OCI-LY1 (cell line): Measurements from ENCODE around the gene PCNX1.

Source experiments
- H2AFZ ChIP-seq: fragments of 200-600 bp; sonication (generic), shearing (Covaris generic); 2 replicates; pipeline ENCODE4 v1.6.0; 2014; ENCODE audit warnings: antibody characterized with exemption, mild to moderate bottlenecking, low read length
- H3F3A ChIP-seq: fragments of 200-600 bp; sonication (generic), shearing (Covaris generic); 2 replicates; pipeline ENCODE4 v1.6.0; 2014; ENCODE audit warnings: mild to moderate bottlenecking, antibody characterized with exemption, low read length, moderate library complexity; ENCODE audit not compliant: insufficient read depth
- H3K27ac ChIP-seq: fragments of 200-600 bp; sonication (generic); 2 replicates; pipeline ENCODE4 v1.5.1; 2014; ENCODE audit warnings: low read length, mixed run types, mild to moderate bottlenecking, low read depth; ENCODE audit not compliant: poor library complexity, severe bottlenecking
- H3K27me3 ChIP-seq: fragments of 200-600 bp; sonication (generic); 2 replicates; pipeline ENCODE4 v1.6.0; 2014; ENCODE audit warnings: antibody characterized with exemption, mild to moderate bottlenecking, low read length, moderate library complexity; ENCODE audit not compliant: insufficient read depth
- H3K36me3 ChIP-seq: fragments of 200-600 bp; sonication (generic); 2 replicates; pipeline ENCODE4 v1.6.1; 2014; ENCODE audit warnings: mild to moderate bottlenecking, antibody characterized with exemption, low read length, moderate library complexity, mixed read lengths; ENCODE audit not compliant: insufficient read depth
- H3K4me1 ChIP-seq: fragments of 200-600 bp; sonication (generic); 2 replicates; pipeline ENCODE4 v1.5.1; 2014; ENCODE audit warnings: mild to moderate bottlenecking, low read length, moderate library complexity; ENCODE audit not compliant: insufficient read depth, severe bottlenecking
- H3K4me2 ChIP-seq: fragments of 200-600 bp; sonication (generic), shearing (Covaris generic); 2 replicates; pipeline ENCODE4 v1.6.1; 2014; ENCODE audit warnings: low read length
- H3K4me3 ChIP-seq: fragments of 200-600 bp; sonication (generic); 2 replicates; pipeline ENCODE4 v1.5.1; 2014; ENCODE audit warnings: low read length, low read depth, mild to moderate bottlenecking, mixed read lengths; ENCODE audit not compliant: poor library complexity, severe bottlenecking
- H3K79me2 ChIP-seq: fragments of 200-600 bp; shearing (Covaris generic); 2 replicates; pipeline ENCODE4 v1.6.1; 2016; ENCODE audit warnings: mixed run types, low read length, mixed read lengths; ENCODE audit not compliant: insufficient read depth
- H3K9ac ChIP-seq: fragments of 200-600 bp; sonication (generic), shearing (Covaris generic); 2 replicates; pipeline ENCODE4 v1.6.1; 2014; ENCODE audit warnings: mild to moderate bottlenecking, low read length, mixed read lengths
- H3K9me2 ChIP-seq: fragments of 200-600 bp; sonication (generic), shearing (Covaris generic); 2 replicates; pipeline ENCODE4 v1.6.1; 2014; ENCODE audit warnings: low read depth, mild to moderate bottlenecking, low read length, mixed read lengths
- H3K9me3 ChIP-seq: fragments of 200-600 bp; shearing (Covaris generic); 2 replicates; pipeline ENCODE4 v1.6.1; 2014; ENCODE audit warnings: low read length, mixed read lengths
- H4K20me1 ChIP-seq: fragments of 200-600 bp; sonication (generic), shearing (Covaris generic); 2 replicates; pipeline ENCODE4 v1.6.0; 2016; ENCODE audit warnings: mild to moderate bottlenecking, low read length; ENCODE audit not compliant: insufficient read depth
- EZH2 ChIP-seq: fragments of 200-600 bp; sonication (generic), shearing (Covaris generic); IDR thresholded peaks from 2 replicates; pipeline ENCODE4 v1.8.0; 2017; ENCODE audit warnings: borderline replicate concordance, mixed run types, mild to moderate bottlenecking, antibody characterized with exemption, low read length, moderate library complexity, mixed read lengths
- TF ChIP-seq, protein P1 (sequence below): fragments of 200-600 bp; sonication (generic), shearing (Covaris generic); IDR thresholded peaks from 2 replicates; pipeline ENCODE4 v1.5.1; 2017; ENCODE audit warnings: mild to moderate bottlenecking, antibody characterized with exemption, low read length, moderate library complexity, mixed read lengths

PCNX1 gene

DNA sequence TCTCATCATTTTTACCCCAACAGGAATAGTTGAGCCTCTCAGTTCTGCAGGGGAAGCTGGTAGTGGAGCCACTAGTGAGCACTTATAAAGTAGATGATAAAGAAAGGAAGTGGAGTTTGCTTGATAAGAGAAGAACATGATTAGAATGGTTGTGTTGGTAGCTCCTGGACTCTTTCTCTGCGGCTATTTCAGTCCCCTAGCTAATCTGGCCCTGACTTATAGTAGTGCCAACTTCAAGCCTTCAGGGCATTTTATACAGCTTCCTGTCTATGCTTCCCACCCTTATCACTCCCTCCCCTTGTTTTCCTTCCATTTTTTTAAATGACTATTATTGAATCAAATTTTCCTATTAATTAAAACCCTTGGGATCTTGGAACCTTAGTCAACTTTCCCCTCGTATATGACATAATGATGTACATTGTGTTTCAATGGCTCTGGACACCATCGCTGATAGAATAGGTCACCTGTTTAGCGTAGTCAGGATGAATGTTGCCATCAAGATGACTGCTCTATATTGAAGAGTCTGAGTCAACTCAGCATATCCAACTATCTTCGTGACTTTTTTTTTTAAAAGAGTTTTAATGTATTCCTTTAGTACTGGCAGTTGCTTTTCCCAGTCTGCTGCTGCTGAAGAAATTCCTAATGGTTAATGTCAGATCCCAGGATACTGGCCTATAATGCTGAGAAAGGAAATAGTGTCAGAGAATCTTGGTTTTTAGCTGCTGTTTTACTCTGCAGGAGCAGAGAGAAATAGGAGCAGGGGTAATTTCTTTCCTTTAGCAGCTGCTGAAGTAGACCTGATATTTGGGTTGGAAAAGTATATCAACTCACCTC lies 16.2 kb upstream of the PCNX1 start:
- H3K4me3 ChIP-seq, result no peak overlapping the region
- no peaks in the 10 kb centered on the region for H3K36me3 ChIP-seq
- H2AFZ ChIP-seq, result no peak overlapping the region
- no peak overlapping the region for H3K9ac ChIP-seq
- TF ChIP-seq, protein P1, sequence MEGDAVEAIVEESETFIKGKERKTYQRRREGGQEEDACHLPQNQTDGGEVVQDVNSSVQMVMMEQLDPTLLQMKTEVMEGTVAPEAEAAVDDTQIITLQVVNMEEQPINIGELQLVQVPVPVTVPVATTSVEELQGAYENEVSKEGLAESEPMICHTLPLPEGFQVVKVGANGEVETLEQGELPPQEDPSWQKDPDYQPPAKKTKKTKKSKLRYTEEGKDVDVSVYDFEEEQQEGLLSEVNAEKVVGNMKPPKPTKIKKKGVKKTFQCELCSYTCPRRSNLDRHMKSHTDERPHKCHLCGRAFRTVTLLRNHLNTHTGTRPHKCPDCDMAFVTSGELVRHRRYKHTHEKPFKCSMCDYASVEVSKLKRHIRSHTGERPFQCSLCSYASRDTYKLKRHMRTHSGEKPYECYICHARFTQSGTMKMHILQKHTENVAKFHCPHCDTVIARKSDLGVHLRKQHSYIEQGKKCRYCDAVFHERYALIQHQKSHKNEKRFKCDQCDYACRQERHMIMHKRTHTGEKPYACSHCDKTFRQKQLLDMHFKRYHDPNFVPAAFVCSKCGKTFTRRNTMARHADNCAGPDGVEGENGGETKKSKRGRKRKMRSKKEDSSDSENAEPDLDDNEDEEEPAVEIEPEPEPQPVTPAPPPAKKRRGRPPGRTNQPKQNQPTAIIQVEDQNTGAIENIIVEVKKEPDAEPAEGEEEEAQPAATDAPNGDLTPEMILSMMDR, result no peak
- H3K79me2 ChIP-seq, result no peaks in the 10 kb centered on the region
- H3K9me2 ChIP-seq, result no peaks in the 10 kb centered on the region
- no peaks in the 10 kb centered on the region for H3K9me3 ChIP-seq
- no peaks in the 10 kb centered on the region for H4K20me1 ChIP-seq
- H3K4me2 ChIP-seq, result no peak overlapping the region
- peaks cover 4% of the 10 kb centered on the region; the same call in 1 of the 2 replicates for H3K27me3 ChIP-seq
- no peak overlapping the region for H3K27ac ChIP-seq
- H3K4me1 ChIP-seq, result no peaks in the 10 kb centered on the region
- H3F3A ChIP-seq, result no peaks in the 10 kb centered on the region

DNA sequence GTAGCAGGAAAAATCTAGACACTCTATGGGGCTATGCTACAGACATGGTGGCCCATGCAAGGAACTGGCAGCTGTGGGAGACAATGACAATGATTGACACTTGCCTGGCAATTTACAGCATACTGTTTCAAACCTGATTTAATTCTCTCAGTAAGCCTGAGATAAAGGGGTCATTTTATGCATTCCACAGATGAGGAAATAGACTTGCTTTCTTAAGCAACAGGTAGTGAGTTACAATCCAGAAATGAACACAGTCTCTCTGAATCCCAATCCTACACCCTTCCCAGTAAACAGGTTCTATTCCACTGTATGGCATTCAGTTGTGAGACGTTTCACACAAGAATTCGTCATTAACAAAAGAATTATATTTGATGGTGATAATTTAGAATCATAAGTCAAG lies 15.5 kb upstream of the PCNX1 start:
- TF ChIP-seq EZH2, result no peak
- TF ChIP-seq, protein P1, result no peak
- H4K20me1 ChIP-seq, result no peaks in the 10 kb centered on the region
- no peaks in the 10 kb centered on the region for H3K4me1 ChIP-seq
- H3K9ac ChIP-seq, result no peak overlapping the region
- no peak overlapping the region for H2AFZ ChIP-seq
- H3K9me2 ChIP-seq, result no peaks in the 10 kb centered on the region
- H3K27ac ChIP-seq, result no peak overlapping the region
- no peaks in the 10 kb centered on the region for H3K79me2 ChIP-seq
- H3K36me3 ChIP-seq, result no peaks in the 10 kb centered on the region
- H3K9me3 ChIP-seq, result 0 out of 2 replicates have a peak, but pooled peaks cover 3% of the 10 kb centered on the region
- no peak overlapping the region for H3K4me3 ChIP-seq
- peaks cover 7% of the 10 kb centered on the region; the same call in 1 of the 2 replicates for H3K27me3 ChIP-seq
- no peak overlapping the region for H3K4me2 ChIP-seq
- no peaks in the 10 kb centered on the region for H3F3A ChIP-seq

DNA sequence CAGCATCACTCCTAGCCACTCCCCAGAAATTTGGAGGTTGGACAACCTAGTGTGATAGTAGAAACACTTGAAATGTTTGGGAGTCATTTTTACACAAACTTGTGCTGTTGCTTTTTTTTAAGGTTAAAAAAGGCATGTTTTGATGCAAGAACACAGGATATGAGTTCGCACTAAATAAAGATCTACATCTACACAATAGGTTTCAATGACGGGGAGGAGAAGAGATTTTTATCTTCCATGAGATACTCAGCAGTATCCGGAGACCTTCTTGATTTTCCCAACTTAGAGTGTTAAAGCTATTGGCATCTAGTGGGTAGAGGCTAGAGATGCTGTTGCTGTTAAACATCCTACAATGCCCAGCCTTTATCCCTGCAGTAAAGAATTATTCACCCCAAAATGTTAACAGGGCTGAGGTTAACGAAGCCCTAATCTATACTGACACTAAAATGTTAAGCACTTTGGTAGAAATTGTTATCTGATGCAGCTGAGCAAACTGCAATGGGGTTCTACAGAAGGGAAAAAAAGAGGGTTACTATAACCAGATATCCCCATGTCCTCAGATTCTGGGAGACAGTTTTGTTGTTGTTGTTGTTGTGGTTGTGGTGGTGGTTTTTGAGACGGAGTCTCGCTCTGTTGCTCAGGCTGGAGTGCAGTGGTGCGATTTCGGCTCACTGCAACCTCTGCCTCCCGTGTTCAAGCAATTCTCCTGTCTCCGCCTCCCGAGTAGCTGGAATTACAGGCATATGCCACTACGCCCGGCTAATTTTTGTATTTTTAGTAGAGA lies 14.0 kb upstream of the PCNX1 start:
- Histone ChIP-seq H3K36me3 (no peaks in the 10 kb centered on the region), H3K27me3 (0 out of 2 replicates have a peak, but pooled peaks cover 3% of the 10 kb centered on the region), H3K9ac (no peak overlapping the region), H3K9me2 (no peaks in the 10 kb centered on the region), H3F3A (no peaks in the 10 kb centered on the region), H3K4me1 (no peaks in the 10 kb centered on the region), H3K4me3 (no peak overlapping the region), H4K20me1 (no peaks in the 10 kb centered on the region), H3K79me2 (no peaks in the 10 kb centered on the region), H3K4me2 (no peak overlapping the region), H2AFZ (no peak overlapping the region), H3K27ac (no peak overlapping the region), H3K9me3 (0 out of 2 replicates have a peak, but pooled peaks cover 3% of the 10 kb centered on the region)
- TF ChIP-seq, protein P1, result no peak
- TF ChIP-seq EZH2, result no peak
